ENCODE measurements around the gene PLXNB2. TPM values are rescaled to one million over a fixed set of nuclear protein-coding genes. Genes with fewer than 3 reads are reported as not detected.
A peak's percentile ranks its signal among the peaks of the same experiment; 100 is the strongest.

The PLXNB2 gene
- total and polyA plus RNA-seq, 3 donors from 2014 or later, result 98.0 to 243 (median 219) TPM

DNA sequence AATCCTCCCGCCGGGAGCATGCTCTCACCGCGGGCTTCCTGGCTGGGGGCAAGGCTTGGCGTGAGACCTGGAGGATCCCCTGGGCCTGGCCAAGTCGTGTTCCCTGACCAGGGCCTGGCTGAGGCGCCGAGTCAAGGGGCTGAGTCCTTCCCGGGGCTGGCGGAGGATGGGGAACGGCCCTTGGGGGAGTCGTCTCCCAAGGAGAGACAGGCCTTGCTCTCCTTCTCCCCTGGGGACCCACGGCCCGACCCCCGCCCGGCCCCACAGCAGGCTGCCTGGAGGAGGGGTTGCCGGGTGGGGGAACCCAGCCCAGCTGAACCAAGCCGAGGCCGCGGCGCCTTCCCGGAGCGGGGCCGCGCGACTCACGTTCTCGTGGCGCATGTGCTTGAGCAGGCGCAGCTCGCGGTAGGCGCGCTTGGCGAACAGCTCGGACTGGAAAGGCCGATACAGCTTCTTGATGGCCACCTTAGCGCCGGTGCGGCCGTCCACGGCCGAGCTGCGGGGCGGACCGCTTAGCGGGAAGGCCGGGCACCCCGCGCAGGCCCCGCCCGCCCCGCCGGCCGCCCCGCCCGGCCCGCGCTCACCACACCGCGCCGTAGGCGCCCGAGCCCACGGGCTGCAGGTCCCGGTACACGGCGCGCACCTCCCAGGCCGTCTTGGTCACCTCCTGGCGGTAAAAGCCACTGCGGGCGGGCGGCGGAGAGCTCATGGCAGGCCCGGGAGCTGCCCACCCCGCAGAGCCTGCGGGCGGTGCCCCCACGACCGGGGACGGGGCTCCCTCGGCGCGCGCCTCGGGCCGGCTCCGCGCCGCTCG lies 46.4 kb downstream of the PLXNB2 start:
- Histone ChIP-seq H3K4me1 (peaks cover 11% of the 10 kb centered on the region), H3K9me3 (no peaks in the 10 kb centered on the region), H3K4me3 (peak overlapping the region; percentile 51 to 52), H3K36me3 (ENCODE audit: low read depth, missing control alignments) (no peaks in the 10 kb centered on the region), H3K27ac (peak overlapping the region; percentile 50), H3K27me3 (no peaks in the 10 kb centered on the region)
- TF ChIP-seq POLR2A (IDR thresholded peaks at IDR 0.05), result no peak
- TF ChIP-seq, protein P1, sequence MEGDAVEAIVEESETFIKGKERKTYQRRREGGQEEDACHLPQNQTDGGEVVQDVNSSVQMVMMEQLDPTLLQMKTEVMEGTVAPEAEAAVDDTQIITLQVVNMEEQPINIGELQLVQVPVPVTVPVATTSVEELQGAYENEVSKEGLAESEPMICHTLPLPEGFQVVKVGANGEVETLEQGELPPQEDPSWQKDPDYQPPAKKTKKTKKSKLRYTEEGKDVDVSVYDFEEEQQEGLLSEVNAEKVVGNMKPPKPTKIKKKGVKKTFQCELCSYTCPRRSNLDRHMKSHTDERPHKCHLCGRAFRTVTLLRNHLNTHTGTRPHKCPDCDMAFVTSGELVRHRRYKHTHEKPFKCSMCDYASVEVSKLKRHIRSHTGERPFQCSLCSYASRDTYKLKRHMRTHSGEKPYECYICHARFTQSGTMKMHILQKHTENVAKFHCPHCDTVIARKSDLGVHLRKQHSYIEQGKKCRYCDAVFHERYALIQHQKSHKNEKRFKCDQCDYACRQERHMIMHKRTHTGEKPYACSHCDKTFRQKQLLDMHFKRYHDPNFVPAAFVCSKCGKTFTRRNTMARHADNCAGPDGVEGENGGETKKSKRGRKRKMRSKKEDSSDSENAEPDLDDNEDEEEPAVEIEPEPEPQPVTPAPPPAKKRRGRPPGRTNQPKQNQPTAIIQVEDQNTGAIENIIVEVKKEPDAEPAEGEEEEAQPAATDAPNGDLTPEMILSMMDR (IDR thresholded peaks at IDR 0.05), result no peak
- intact Hi-C loops (cut with DNase I; ENCODE audit: low total_unique reads), result no loop called here
- 0 to 1% methylated on average over 1 to 49 of the region's 92 CpGs for WGBS, 2 donors
- DNase-seq, result peak; percentile 73

DNA sequence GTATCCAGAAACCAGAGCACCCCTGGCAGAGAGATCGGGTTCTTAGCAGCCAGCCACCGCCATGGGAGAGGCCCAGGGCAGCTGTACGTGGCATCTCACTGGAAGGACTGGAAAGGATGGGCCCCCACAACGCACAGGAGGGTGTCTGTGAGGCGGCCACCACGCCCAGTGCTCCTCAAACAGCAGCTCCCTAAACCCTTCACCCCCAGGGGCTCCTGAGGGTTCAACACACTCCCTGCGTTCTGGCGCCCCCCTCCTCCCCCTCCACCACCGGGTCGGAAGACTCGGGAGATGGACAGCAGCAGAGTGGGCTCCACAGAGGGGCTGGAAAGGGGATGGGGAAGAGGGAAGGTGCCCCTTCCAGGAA lies 47.0 kb downstream of the PLXNB2 start:
- H3K36me3 ChIP-seq (ENCODE audit: low read depth, missing control alignments), result no peaks in the 10 kb centered on the region
- peak overlapping the region; percentile 51 to 52 for H3K4me3 ChIP-seq
- TF ChIP-seq, protein P1 (IDR thresholded peaks at IDR 0.05), result no peak
- no peak for TF ChIP-seq POLR2A (IDR thresholded peaks at IDR 0.05)
- H3K27ac ChIP-seq, result peak overlapping the region; percentile 50
- peaks cover 11% of the 10 kb centered on the region for H3K4me1 ChIP-seq
- no peaks in the 10 kb centered on the region for H3K27me3 ChIP-seq
- DNase-seq, result no peak
- intact Hi-C loops (cut with DNase I; ENCODE audit: low total_unique reads), result no loop called here
- no peaks in the 10 kb centered on the region for H3K9me3 ChIP-seq
- WGBS, 2 donors, result 25 to 33% methylated on average over 4 to 8 of the region's 11 CpGs

DNA sequence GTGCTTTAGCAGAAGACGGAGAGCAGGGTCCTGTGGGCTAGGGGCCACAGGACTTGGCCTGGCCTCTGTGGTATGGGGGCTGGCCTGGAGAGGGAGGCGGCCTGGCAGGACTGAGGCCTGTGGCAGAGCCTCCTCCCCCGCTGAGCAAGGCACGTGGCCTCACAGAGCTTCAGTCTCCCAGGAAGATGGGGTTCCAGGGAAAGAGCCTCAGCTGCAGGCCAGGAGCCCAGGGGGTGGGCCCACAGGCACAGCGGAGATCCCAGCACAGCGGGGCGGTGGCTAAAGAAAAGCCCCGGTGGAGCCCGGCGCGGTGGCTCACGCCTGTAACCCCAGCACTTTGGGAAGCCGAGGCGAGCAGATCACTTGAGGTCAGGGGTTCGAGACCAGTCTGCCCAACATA lies 48.1 kb downstream of the PLXNB2 start:
- intact Hi-C loops (cut with DNase I; ENCODE audit: low total_unique reads), result no loop called here
- Histone ChIP-seq H3K9me3 (no peaks in the 10 kb centered on the region), H3K27ac (no peak overlapping the region), H3K4me3 (no peak overlapping the region), H3K27me3 (no peaks in the 10 kb centered on the region), H3K36me3 (ENCODE audit: low read depth, missing control alignments) (no peaks in the 10 kb centered on the region), H3K4me1 (peaks cover 11% of the 10 kb centered on the region)
- WGBS, 2 donors, result 83 to 89% methylated on average over 14 to 15 of the region's 15 CpGs
- no peak for DNase-seq
- TF ChIP-seq, protein P1 (IDR thresholded peaks at IDR 0.05), result no peak
- TF ChIP-seq POLR2A (IDR thresholded peaks at IDR 0.05), result no peak

DNA sequence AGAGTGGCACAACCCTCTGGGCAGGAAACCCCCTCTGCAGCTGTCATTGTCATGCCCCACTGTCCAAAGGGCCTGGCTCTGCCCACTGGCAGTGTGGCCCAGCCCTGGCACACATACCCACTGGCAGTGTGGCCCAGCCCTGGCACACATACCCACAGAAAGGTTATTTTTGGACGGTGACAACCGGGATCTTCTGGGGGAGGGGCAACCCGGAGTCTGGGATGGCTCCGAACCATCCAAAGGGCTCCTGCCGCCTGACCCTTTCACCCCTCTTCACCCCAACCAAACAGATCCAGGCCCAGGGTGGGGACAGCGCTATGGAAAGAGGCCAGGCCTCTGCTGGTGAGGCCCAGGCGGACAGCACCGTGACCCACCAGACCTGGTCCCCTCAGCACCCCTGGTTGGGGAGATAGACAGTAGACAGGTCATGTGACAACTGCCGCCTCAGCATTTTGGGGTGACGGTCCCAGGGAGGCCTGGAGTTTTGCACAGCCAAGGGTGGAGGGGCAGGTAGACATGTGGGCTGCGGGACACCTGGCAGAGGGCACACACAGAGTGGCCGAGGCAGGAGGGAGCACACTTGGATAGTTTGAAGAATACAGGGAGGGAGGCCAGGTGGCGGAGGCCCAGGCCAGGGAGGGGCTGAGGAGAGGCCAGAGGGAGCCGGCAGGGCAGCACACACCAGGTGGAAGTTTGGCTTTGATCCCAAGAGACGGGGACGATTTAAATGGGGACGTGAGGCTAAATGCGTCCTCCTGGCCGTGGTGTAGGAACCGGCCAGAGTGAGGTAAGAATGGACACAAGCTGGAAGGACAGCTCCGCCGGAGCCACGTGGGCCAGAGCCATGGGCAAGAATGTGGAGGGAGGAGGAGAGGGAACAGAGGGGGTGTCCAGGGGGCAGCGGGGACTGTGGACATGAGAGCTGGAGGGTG lies 48.8 kb downstream of the PLXNB2 start:
- H3K9me3 ChIP-seq, result no peaks in the 10 kb centered on the region
- H3K4me1 ChIP-seq, result peaks cover 11% of the 10 kb centered on the region
- 82 to 84% methylated on average over 19 to 24 of the region's 24 CpGs for whole genome bisulfite sequencing, 2 donors
- H3K4me3 ChIP-seq, result no peak overlapping the region
- TF ChIP-seq, protein P1 (IDR thresholded peaks at IDR 0.05), result no peak
- no peak for TF ChIP-seq POLR2A (IDR thresholded peaks at IDR 0.05)
- no peaks in the 10 kb centered on the region for H3K27me3 ChIP-seq
- DNase-seq, result no peak
- no peaks in the 10 kb centered on the region for H3K36me3 ChIP-seq (ENCODE audit: low read depth, missing control alignments)
- intact Hi-C loops (cut with DNase I; ENCODE audit: low total_unique reads), result no loop called here
- H3K27ac ChIP-seq, result no peak overlapping the region
